Hepatocyte (in vitro differentiated cells): ENCODE measurements around the gene TUBB3.
"Not testable (repeated sequence)": the region's sequence is repeated elsewhere in the genome, so short reads cannot be mapped to it uniquely, and the experiment has no call there.

Experiments
- EZH2 ChIP-seq: fragments of 200-600 bp; sonication (generic); IDR thresholded peaks from 2 replicates; pipeline ENCODE4 v1.6.1; 2016; ENCODE audit warnings: antibody characterized with exemption, mild to moderate bottlenecking, borderline replicate concordance
- EZH2phosphoT487 ChIP-seq: fragments of 200-600 bp; sonication (generic); IDR thresholded peaks from one replicate; pipeline ENCODE4 v1.6.1; 2018; ENCODE audit warnings: antibody characterized with exemption, mild to moderate bottlenecking, low read depth, moderate library complexity; ENCODE audit not compliant: unreplicated experiment, severe bottlenecking
- TF ChIP-seq, protein P1 (sequence below): fragments of 200-600 bp; sonication (generic); IDR thresholded peaks from 2 replicates; pipeline ENCODE4 v1.5.1; 2016; ENCODE audit warnings: antibody characterized with exemption, mild to moderate bottlenecking; ENCODE audit not compliant: poor library complexity

- TF ChIP-seq, protein P1, sequence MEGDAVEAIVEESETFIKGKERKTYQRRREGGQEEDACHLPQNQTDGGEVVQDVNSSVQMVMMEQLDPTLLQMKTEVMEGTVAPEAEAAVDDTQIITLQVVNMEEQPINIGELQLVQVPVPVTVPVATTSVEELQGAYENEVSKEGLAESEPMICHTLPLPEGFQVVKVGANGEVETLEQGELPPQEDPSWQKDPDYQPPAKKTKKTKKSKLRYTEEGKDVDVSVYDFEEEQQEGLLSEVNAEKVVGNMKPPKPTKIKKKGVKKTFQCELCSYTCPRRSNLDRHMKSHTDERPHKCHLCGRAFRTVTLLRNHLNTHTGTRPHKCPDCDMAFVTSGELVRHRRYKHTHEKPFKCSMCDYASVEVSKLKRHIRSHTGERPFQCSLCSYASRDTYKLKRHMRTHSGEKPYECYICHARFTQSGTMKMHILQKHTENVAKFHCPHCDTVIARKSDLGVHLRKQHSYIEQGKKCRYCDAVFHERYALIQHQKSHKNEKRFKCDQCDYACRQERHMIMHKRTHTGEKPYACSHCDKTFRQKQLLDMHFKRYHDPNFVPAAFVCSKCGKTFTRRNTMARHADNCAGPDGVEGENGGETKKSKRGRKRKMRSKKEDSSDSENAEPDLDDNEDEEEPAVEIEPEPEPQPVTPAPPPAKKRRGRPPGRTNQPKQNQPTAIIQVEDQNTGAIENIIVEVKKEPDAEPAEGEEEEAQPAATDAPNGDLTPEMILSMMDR: not testable (repeated sequence)
- TF ChIP-seq EZH2, EZH2phosphoT487: not testable (repeated sequence)
Measured at GRCh38 chr16:89968074-89968473, 44.9 kb downstream of the TUBB3 start.
